ENCODE measurements around the gene MYPOP.

Gene MYPOP

DNA sequence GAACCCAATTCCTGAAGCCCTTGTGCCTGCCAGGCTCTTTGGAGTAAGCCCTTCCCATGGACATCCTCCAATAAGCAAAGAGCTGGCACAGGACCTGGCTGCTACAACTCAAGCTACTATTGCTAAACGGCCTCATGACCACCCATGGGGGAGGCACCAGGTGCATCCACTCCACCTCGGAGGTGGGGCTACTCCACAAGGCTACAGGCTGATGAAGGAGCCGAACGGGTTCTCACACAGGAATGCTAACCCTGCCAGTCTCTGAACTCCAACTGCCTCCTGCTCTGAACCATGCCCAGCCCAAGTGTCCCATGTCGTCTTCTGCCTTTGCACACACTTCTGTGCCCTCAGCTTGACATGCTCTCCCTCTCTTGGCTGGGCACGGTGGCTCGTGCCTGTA, 49.4 kb downstream of the MYPOP start:
- Histone ChIP-seq H3K27ac (ENCODE audit: low read depth, low read length, poor library complexity, severe bottlenecking) (no peak overlapping the region), H3K4me3 (ENCODE audit: low read depth, low read length, poor library complexity, severe bottlenecking) (no peak overlapping the region), H3K9ac (ENCODE audit: low read length) (no peak overlapping the region), H3K9me3 (ENCODE audit: low read length) (no peaks in the 10 kb centered on the region), H3K36me3 (ENCODE audit: insufficient read depth, low read length) (peaks cover 72% of the 10 kb centered on the region), H3K27me3 (ENCODE audit: insufficient read depth, low read length) (no peaks in the 10 kb centered on the region), H3K4me1 (ENCODE audit: insufficient read depth, low read length, severe bottlenecking) (no peaks in the 10 kb centered on the region), H3K4me2 (ENCODE audit: low read length) (no peak overlapping the region), H3K9me2 (ENCODE audit: low read depth, low read length) (no peaks in the 10 kb centered on the region), H2AFZ (ENCODE audit: low read length) (no peak overlapping the region), H3F3A (ENCODE audit: insufficient read depth, low read length) (no peaks in the 10 kb centered on the region), H3K79me2 (ENCODE audit: insufficient read depth, low read length) (no peaks in the 10 kb centered on the region), H4K20me1 (ENCODE audit: insufficient read depth, low read length) (no peaks in the 10 kb centered on the region)
- no peak for TF ChIP-seq EZH2 (IDR thresholded peaks at IDR 0.05; ENCODE audit: borderline replicate concordance, low read length)
- TF ChIP-seq, protein P1, sequence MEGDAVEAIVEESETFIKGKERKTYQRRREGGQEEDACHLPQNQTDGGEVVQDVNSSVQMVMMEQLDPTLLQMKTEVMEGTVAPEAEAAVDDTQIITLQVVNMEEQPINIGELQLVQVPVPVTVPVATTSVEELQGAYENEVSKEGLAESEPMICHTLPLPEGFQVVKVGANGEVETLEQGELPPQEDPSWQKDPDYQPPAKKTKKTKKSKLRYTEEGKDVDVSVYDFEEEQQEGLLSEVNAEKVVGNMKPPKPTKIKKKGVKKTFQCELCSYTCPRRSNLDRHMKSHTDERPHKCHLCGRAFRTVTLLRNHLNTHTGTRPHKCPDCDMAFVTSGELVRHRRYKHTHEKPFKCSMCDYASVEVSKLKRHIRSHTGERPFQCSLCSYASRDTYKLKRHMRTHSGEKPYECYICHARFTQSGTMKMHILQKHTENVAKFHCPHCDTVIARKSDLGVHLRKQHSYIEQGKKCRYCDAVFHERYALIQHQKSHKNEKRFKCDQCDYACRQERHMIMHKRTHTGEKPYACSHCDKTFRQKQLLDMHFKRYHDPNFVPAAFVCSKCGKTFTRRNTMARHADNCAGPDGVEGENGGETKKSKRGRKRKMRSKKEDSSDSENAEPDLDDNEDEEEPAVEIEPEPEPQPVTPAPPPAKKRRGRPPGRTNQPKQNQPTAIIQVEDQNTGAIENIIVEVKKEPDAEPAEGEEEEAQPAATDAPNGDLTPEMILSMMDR (IDR thresholded peaks at IDR 0.05; ENCODE audit: low read length), result no peak

DNA sequence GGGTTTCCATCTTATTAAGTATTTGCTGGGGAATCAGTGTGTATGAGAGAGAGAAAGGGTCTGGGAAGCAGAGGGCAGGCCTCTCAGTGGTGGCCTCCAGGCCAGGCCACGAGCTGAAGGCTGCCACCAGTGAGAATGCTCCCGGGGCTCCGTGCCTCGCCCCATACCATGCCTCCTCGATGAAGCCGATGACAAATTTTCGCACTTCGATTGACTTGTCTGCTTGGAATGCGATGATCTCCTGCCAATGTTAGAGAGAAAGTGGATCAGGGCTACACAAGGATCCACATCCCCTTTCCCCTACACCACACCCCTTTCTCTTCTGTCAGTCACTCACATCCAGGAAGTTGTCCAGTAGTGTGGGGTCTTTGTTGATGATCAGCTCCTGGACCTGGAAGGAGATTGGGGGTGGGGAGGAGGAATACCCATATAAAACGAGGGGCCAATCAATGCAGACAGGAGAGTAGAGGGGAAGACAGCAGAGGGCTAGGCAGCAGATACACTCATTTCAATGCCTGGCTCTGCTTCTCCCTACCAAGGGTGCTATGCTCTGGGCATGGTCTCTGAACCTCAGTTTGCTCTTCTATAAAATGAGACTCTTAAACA, 50.2 kb downstream of the MYPOP start:
- Histone ChIP-seq H3K9ac (ENCODE audit: low read length) (no peak overlapping the region), H3K79me2 (ENCODE audit: insufficient read depth, low read length) (no peaks in the 10 kb centered on the region), H3K27me3 (ENCODE audit: insufficient read depth, low read length) (no peaks in the 10 kb centered on the region), H3F3A (ENCODE audit: insufficient read depth, low read length) (no peaks in the 10 kb centered on the region), H3K36me3 (ENCODE audit: insufficient read depth, low read length) (peaks cover 79% of the 10 kb centered on the region), H3K27ac (ENCODE audit: low read depth, low read length, poor library complexity, severe bottlenecking) (no peak overlapping the region), H2AFZ (ENCODE audit: low read length) (no peak overlapping the region), H3K9me2 (ENCODE audit: low read depth, low read length) (no peaks in the 10 kb centered on the region), H4K20me1 (ENCODE audit: insufficient read depth, low read length) (no peaks in the 10 kb centered on the region), H3K9me3 (ENCODE audit: low read length) (no peaks in the 10 kb centered on the region), H3K4me1 (ENCODE audit: insufficient read depth, low read length, severe bottlenecking) (no peaks in the 10 kb centered on the region), H3K4me3 (ENCODE audit: low read depth, low read length, poor library complexity, severe bottlenecking) (no peak overlapping the region), H3K4me2 (ENCODE audit: low read length) (no peak overlapping the region)
- TF ChIP-seq EZH2 (IDR thresholded peaks at IDR 0.05; ENCODE audit: borderline replicate concordance, low read length), result no peak
- TF ChIP-seq, protein P1 (IDR thresholded peaks at IDR 0.05; ENCODE audit: low read length), result no peak

DNA sequence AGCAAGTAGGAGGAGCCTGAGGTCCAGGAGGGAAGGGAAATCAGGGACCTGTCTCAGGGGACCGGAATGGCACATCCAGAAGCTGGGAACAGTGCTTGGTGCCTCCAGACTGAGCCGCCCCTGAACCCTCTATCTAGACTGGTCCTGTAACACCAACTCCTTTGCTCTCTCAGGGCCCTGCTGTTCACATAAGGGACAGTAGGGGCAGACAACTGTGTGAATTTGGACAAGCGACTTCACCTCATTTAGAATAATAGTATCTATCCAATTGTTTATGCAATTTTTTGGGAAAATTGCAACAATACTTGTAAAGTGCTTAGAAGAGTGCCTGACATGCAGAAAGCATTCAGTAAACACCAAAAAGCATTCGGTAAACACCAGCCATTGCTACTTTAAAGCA, 53.5 kb downstream of the MYPOP start:
- Histone ChIP-seq H4K20me1 (ENCODE audit: insufficient read depth, low read length) (no peaks in the 10 kb centered on the region), H3K27ac (ENCODE audit: low read depth, low read length, poor library complexity, severe bottlenecking) (no peak overlapping the region), H3K4me1 (ENCODE audit: insufficient read depth, low read length, severe bottlenecking) (no peaks in the 10 kb centered on the region), H3K36me3 (ENCODE audit: insufficient read depth, low read length) (peaks cover 96% of the 10 kb centered on the region), H3K27me3 (ENCODE audit: insufficient read depth, low read length) (no peaks in the 10 kb centered on the region), H2AFZ (ENCODE audit: low read length) (no peak overlapping the region), H3K4me2 (ENCODE audit: low read length) (no peak overlapping the region), H3K79me2 (ENCODE audit: insufficient read depth, low read length) (no peaks in the 10 kb centered on the region), H3K9me2 (ENCODE audit: low read depth, low read length) (no peaks in the 10 kb centered on the region), H3K4me3 (ENCODE audit: low read depth, low read length, poor library complexity, severe bottlenecking) (no peak overlapping the region), H3K9ac (ENCODE audit: low read length) (no peak overlapping the region), H3K9me3 (ENCODE audit: low read length) (no peaks in the 10 kb centered on the region), H3F3A (ENCODE audit: insufficient read depth, low read length) (no peaks in the 10 kb centered on the region)
- TF ChIP-seq EZH2 (IDR thresholded peaks at IDR 0.05; ENCODE audit: borderline replicate concordance, low read length), result no peak
- TF ChIP-seq, protein P1 (IDR thresholded peaks at IDR 0.05; ENCODE audit: low read length), result peak; percentile 37

All from OCI-LY1 (cell line).